GM21447 (cell line): ENCODE data around the gene CERCAM.

Experiments used
- ATAC-seq: cut with Tn5 transposase; IDR thresholded peaks from one replicate; pipeline ENCODE4 v1.9.1; 2021; ENCODE audit not compliant: unreplicated experiment

Gene CERCAM

GRCh38 chr9:128454991-128455390 lies 34.3 kb downstream of the CERCAM start:
- no peak for ATAC-seq

- ATAC-seq: peak; percentile 86
These were observed 35.4 kb downstream of the CERCAM start, which contains the start of gene ODF2 for GRCh38 chr9:128455849-128456612. TSS of gene ODF2 (plus strand) at chr9:128456006. CDS start at chr9:128456092, 86 bp downstream.

DNA sequence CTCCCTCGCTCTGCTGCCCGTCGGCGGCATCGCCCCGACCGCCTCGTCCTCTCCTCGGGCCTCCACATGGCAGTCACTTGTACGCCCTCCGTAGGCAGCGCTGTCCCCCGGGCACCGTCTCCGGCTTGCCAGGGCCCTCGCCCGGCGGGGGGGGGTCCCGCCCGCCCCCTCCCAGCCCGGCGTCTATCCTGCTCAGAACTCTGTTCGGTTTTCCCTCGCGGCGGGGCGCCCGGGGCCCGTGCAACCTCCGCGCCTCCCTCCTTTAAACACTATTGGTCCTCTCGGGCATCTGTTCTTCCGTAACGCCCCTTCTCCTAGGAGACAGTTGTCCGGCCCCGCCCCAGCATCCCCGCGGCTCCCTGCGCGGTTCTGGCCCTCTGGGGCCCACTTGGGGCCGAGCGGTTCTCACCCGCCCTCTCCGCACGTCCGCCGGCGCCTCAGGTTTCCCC lies 36.0 kb downstream of the CERCAM start:
- peak; percentile 66 for ATAC-seq

DNA sequence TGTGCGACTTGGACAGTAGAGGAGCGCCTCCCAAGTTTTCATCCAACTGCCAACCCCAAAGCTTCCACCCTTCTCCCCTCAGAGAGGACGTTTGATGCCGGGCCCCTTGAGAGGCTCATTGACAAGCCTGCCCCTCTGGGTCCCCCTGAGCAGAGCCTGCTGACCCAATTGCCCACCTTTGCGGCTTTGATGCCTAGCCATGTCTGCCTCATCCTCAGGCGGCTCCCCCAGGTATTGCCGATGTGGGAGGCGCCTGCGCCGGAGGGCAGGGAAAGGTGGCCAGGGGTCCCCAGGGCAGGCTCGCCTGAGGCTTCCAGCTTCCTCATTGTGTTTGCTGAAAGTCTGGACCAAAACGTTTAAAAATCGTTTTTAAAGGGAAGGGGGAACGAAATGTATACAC lies 36.5 kb downstream of the CERCAM start:
- no peak for ATAC-seq

- no peak for ATAC-seq
These were observed 38.4 kb downstream of the CERCAM start for GRCh38 chr9:128459011-128459410.

DNA sequence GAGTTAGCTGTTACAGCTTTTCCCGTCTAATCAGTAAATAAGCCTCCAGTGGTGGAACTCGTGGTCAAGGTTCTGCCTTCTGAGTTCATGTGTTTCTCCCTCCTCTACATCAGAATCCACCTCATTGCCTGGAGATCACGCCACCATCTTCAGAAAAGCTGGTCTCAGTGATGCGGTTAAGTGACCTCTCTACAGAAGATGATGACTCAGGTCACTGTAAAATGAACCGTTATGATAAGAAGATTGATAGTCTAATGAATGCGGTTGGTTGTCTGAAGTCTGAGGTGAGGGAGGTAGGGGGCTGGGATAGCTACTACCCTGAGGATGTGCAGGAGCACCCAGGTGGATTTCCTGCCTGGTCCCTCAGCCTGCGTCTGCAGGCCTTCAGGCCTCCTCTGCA lies 48.4 kb downstream of the CERCAM start:
- no peak for ATAC-seq

- ATAC-seq: no peak
These were observed 49.9 kb downstream of the CERCAM start for GRCh38 chr9:128470560-128470959.

GRCh38 chr9:128473104-128473503 lies 52.4 kb downstream of the CERCAM start:
- no peak for ATAC-seq

- ATAC-seq: no peak
These were observed 55.2 kb downstream of the CERCAM start for GRCh38 chr9:128475867-128476266.

GRCh38 chr9:128479262-128479661 lies 58.6 kb downstream of the CERCAM start:
- no peak for ATAC-seq

- ATAC-seq: no peak
These were observed 60.9 kb downstream of the CERCAM start for GRCh38 chr9:128481561-128481960.

GRCh38 chr9:128482186-128482585 lies 61.5 kb downstream of the CERCAM start:
- no peak for ATAC-seq

GRCh38 chr9:128484686-128485413 lies 64.2 kb downstream of the CERCAM start:
- ATAC-seq: no peak

DNA sequence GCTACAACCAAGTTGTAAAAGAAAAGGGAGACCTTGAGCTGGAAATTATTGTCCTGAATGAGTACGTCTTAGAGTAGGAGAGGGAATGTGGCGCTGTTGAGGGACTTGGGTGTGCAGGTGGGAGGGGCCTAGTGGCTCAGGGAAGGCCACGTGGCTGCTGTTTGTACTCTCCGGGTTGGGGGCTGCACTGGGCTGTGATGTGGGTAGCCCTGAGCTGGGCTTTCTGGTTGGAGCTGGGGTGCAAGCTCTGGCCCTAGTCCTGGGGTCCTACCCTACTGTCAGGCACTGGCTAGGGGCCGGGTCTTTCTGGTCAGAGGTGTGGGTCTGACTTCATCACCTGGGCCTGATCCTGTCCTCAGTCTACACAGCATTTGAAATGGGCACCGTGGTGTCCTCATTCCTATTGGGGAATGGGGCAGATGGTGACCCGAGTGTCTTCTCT lies 64.8 kb downstream of the CERCAM start:
- ATAC-seq: no peak

GRCh38 chr9:128486201-128486600 lies 65.5 kb downstream of the CERCAM start:
- no peak for ATAC-seq
